Middle frontal gyrus (tissue), 1 donor: ENCODE measurements around the gene CPT1A.

Source experiments
- DNase-seq: peaks from one replicate; pipeline ENCODE4 v3.0.0-alpha.2; 2015; ENCODE audit warnings: low spot score; ENCODE audit errors: extremely low spot score

CPT1A gene

GRCh38 chr11:68710409-68710808 lies 131.3 kb downstream of the CPT1A start:
- no peak for DNase-seq

- no peak for DNase-seq
Measured at GRCh38 chr11:68709062-68709461, 132.7 kb downstream of the CPT1A start.

GRCh38 chr11:68707527-68707926 lies 134.2 kb downstream of the CPT1A start:
- no peak for DNase-seq

GRCh38 chr11:68704887-68705286 lies 136.8 kb downstream of the CPT1A start:
- no peak for DNase-seq
